WTC11 (cell line): ENCODE results near the gene UVRAG. TPM values are rescaled to one million over a fixed set of nuclear protein-coding genes. Genes with fewer than 3 reads are reported as not detected.
A peak's percentile ranks its signal among the peaks of the same experiment; 100 is the strongest.

Source experiments
- ATAC-seq: fragments of 200-7000 bp; cut with Tn5 transposase; 2 replicates; pipeline ENCODE4 v1.10.0; 2021; ENCODE audit warnings: mild to moderate bottlenecking, moderate library complexity
- CTCF ChIA-PET: fragments of 300-600 bp; sonication (Branson Sonifier 250); formaldehyde crosslinking; loops from one replicate; lab custom pipeline; 2021; ENCODE audit warnings: antibody characterized with exemption; lab: Charles Lee
- POLR2A ChIA-PET: fragments of 350-600 bp; sonication (Branson Sonifier 250); formaldehyde crosslinking; loops from one replicate; lab custom pipeline; 2021; ENCODE audit warnings: antibody characterized with exemption; lab: Charles Lee
- DNase-seq: peaks from one replicate; pipeline ENCODE4 v3.0.0; 2021; ENCODE audit warnings: low spot score
- H3K27ac Mint-ChIP-seq: 2 replicates; pipeline ENCODE4 v1.8.0; 2021; ENCODE audit warnings: mixed read lengths
- H3K27me3 Mint-ChIP-seq: 2 replicates; pipeline ENCODE4 v1.8.0; 2021; ENCODE audit warnings: low read depth, mild to moderate bottlenecking, moderate library complexity, mixed read lengths
- H3K36me3 Mint-ChIP-seq: 2 replicates; pipeline ENCODE4 v1.8.0; 2021; ENCODE audit warnings: mixed read lengths
- H3K4me1 Mint-ChIP-seq: 2 replicates; pipeline ENCODE4 v1.8.0; 2022; ENCODE audit warnings: mixed read lengths
- H3K4me3 Mint-ChIP-seq: 2 replicates; pipeline ENCODE4 v1.8.0; 2021; ENCODE audit warnings: mild to moderate bottlenecking, moderate library complexity, mixed read lengths
- H3K9me3 Mint-ChIP-seq: 2 replicates; pipeline ENCODE4 v1.8.0; 2021; ENCODE audit warnings: mixed read lengths
- AR ChIP-seq: fragments of 250-450 bp; sonication (Bioruptor Pico); IDR thresholded peaks from 2 replicates; pipeline ENCODE4 v1.9.0; 2021; ENCODE audit warnings: mild to moderate bottlenecking
- ATF1 ChIP-seq: sonication (generic); formaldehyde crosslinking; IDR thresholded peaks from 2 replicates; pipeline ENCODE4 v1.8.1; 2023; ENCODE audit warnings: mild to moderate bottlenecking, moderate library complexity, missing genetic modification reagents
- ATF3 ChIP-seq: sonication (generic); formaldehyde crosslinking; conservative IDR thresholded peaks from 2 replicates; pipeline ENCODE4 v1.8.1; 2022; ENCODE audit warnings: mild to moderate bottlenecking, missing genetic modification reagents
- CBFB ChIP-seq: sonication (generic); formaldehyde crosslinking; IDR thresholded peaks from 2 replicates; pipeline ENCODE4 v1.8.1; 2022; ENCODE audit warnings: mild to moderate bottlenecking, low read depth, missing genetic modification reagents
- CREB1 ChIP-seq: sonication (generic); formaldehyde crosslinking; IDR thresholded peaks from 2 replicates; pipeline ENCODE4 v1.8.0; 2023; ENCODE audit warnings: mild to moderate bottlenecking, missing genetic modification reagents
- E2F4 ChIP-seq: sonication (generic); formaldehyde crosslinking; IDR thresholded peaks from 2 replicates; pipeline ENCODE4 v1.8.1; 2022; ENCODE audit warnings: low read depth, mild to moderate bottlenecking, moderate library complexity, missing genetic modification reagents, borderline replicate concordance
- EMX1 ChIP-seq: fragments of 250-450 bp; sonication (Bioruptor Pico); IDR thresholded peaks from 2 replicates; pipeline ENCODE4 v1.8.0; 2021; ENCODE audit warnings: mild to moderate bottlenecking
- GRHL2 ChIP-seq: fragments of 250-450 bp; sonication (Bioruptor Pico); IDR thresholded peaks from 2 replicates; pipeline ENCODE4 v1.8.0; 2022; ENCODE audit warnings: mild to moderate bottlenecking, moderate library complexity; ENCODE audit not compliant: insufficient replicate concordance, severe bottlenecking
- IRF1 ChIP-seq: sonication (generic); formaldehyde crosslinking; IDR thresholded peaks from 2 replicates; pipeline ENCODE4 v1.8.0; 2023; ENCODE audit warnings: missing genetic modification reagents
- MLX ChIP-seq: sonication (generic); formaldehyde crosslinking; IDR thresholded peaks from 2 replicates; pipeline ENCODE4 v1.8.1; 2023; ENCODE audit warnings: mild to moderate bottlenecking, missing genetic modification reagents, moderate library complexity
- NFATC4 ChIP-seq: fragments of 250-450 bp; sonication (Bioruptor Pico); IDR thresholded peaks from 2 replicates; pipeline ENCODE4 v1.9.0; 2021; ENCODE audit warnings: mild to moderate bottlenecking
- PRDM15 ChIP-seq: sonication (generic); formaldehyde crosslinking; IDR thresholded peaks from 2 replicates; pipeline ENCODE4 v1.8.0; 2022; ENCODE audit warnings: missing genetic modification reagents
- TEAD4 ChIP-seq: sonication (generic); formaldehyde crosslinking; IDR thresholded peaks from 2 replicates; pipeline ENCODE4 v1.8.0; 2022; ENCODE audit warnings: mild to moderate bottlenecking, missing genetic modification reagents
- ZBTB21 ChIP-seq: sonication (generic); formaldehyde crosslinking; IDR thresholded peaks from 2 replicates; pipeline ENCODE4 v1.8.1; 2023; ENCODE audit warnings: mild to moderate bottlenecking, missing genetic modification reagents, borderline replicate concordance
- ZNF317 ChIP-seq: sonication (generic); formaldehyde crosslinking; IDR thresholded peaks from 2 replicates; pipeline ENCODE4 v1.8.1; 2023; ENCODE audit warnings: low read depth, mild to moderate bottlenecking, moderate library complexity, missing genetic modification reagents, borderline replicate concordance
- ZNF532 ChIP-seq: fragments of 250-450 bp; sonication (Bioruptor Pico); IDR thresholded peaks from 2 replicates; pipeline ENCODE4 v1.9.0; 2021; ENCODE audit warnings: mild to moderate bottlenecking, borderline replicate concordance
- total RNA-seq: library from RNA; stranded (reverse); gene quantifications from 3 replicates; pipeline ENCODE4 v1.2.3, GENCODE V29; 2021

UVRAG gene
- total RNA-seq, 1 experiment from 2014 or later = 14.5 TPM

GRCh38 chr11:75766443-75767227, 48.4 kb upstream of the UVRAG start (continued):
- TF ChIP-seq PRDM15 (CRISPR knock-in tag) = no peak

- TF ChIP-seq CBFB (CRISPR knock-in tag) (no peak), ATF3 (CRISPR knock-in tag) (no peak), TEAD4 (CRISPR knock-in tag) (no peak)
- Mint-ChIP-seq H3K27me3 (peaks cover 65% of the 10 kb centered on the region), H3K9me3 (no peaks in the 10 kb centered on the region), H3K4me3 (no peak overlapping the region), H3K4me1 (peaks cover 23% of the 10 kb centered on the region), H3K27ac (no peak overlapping the region), H3K36me3 (no peaks in the 10 kb centered on the region; the same call in 1 of the 2 replicates)
- no peak for DNase-seq
- POLR2A ChIA-PET = no interaction called here
- CTCF ChIA-PET = no interaction called here
- ATAC-seq = no peak
These were observed 47.8 kb upstream of the UVRAG start for GRCh38 chr11:75767228-75767572.

GRCh38 chr11:75767793-75768111, 47.3 kb upstream of the UVRAG start:
- DNase-seq = no peak
- Mint-ChIP-seq H3K4me3 (peak overlapping the region; percentile 59; the same call in 1 of the 2 replicates), H3K4me1 (peaks cover 23% of the 10 kb centered on the region), H3K27me3 (peaks cover 70% of the 10 kb centered on the region), H3K9me3 (no peaks in the 10 kb centered on the region), H3K36me3 (no peaks in the 10 kb centered on the region; the same call in 1 of the 2 replicates), H3K27ac (no peak overlapping the region)
- ChIA-PET CTCF (interaction anchor here (0.6 kb wide), 1 partner anchor 13 kb away, joined by 6 read pairs; no protein-coding TSS in a partner anchor), POLR2A (no interaction called here)
- ATAC-seq = no peak
- TF ChIP-seq E2F4 (CRISPR knock-in tag) (no peak), MLX (no peak), NFATC4 (CRISPR knock-in tag) (no peak), GRHL2 (CRISPR knock-in tag) (no peak), ZBTB21 (CRISPR knock-in tag) (no peak), IRF1 (CRISPR knock-in tag) (no peak), ZNF317 (CRISPR knock-in tag) (no peak), EMX1 (no peak), CREB1 (CRISPR knock-in tag) (no peak), ZNF532 (CRISPR knock-in tag) (no peak), ATF1 (no peak), AR (CRISPR knock-in tag) (no peak)
